Gastrocnemius medialis (tissue), 4 donors: ENCODE results near the gene PDGFD. TPM values are rescaled to one million over a fixed set of nuclear protein-coding genes. Genes with fewer than 3 reads are reported as not detected.

Source experiments
- ATAC-seq, 2 donors: fragments of 150-250 bp; one replicate each; pipeline ENCODE4 v1.9.1; 2016
- DNase-seq, 2 donors: peaks; one replicate each; pipeline ENCODE4 v3.0.0-alpha.2; 2019
- H3K27ac ChIP-seq, 4 donors: fragments of 200-600 bp; sonication (generic); 1 replicate in 1 of 4; 2 replicates in 3 of 4; pipeline ENCODE4 v1.5.1; 2016 to 2018; ENCODE audit warnings: mild to moderate bottlenecking in 2 of 4, moderate library complexity in 1 of 4
- H3K27me3 ChIP-seq, 3 donors: fragments of 200-600 bp; sonication (generic) in 2 of 3; 1 replicate in 1 of 3; 2 replicates in 2 of 3; pipeline versions ENCODE4 v1.5.1 to v1.6.0; 2016 to 2019; ENCODE audit warnings: mild to moderate bottlenecking in 1 of 3, moderate library complexity in 1 of 3
- H3K36me3 ChIP-seq, 2 donors: fragments of 200-600 bp; sonication (generic) in 1 of 2; one replicate each; pipeline ENCODE4 v1.5.1; 2017 to 2018
- H3K4me1 ChIP-seq, 2 donors: fragments of 200-600 bp; sonication (generic) in 1 of 2; one replicate each; pipeline ENCODE4 v1.5.1; 2016 to 2017; ENCODE audit warnings: mild to moderate bottlenecking in 2 of 2
- H3K4me3 ChIP-seq, 4 donors: fragments of 200-600 bp; sonication (generic) in 3 of 4; 1 replicate in 1 of 4; 2 replicates in 3 of 4; pipeline ENCODE4 v1.5.1; 2016 to 2019; ENCODE audit warnings: mild to moderate bottlenecking in 2 of 4
- H3K9me3 ChIP-seq, 3 donors: fragments of 200-600 bp; sonication (generic) in 2 of 3; 1 replicate in 1 of 3; 2 replicates in 2 of 3; pipeline ENCODE4 v1.5.1; 2016 to 2019
- CTCF ChIP-seq, 5 experiments: fragments of 450-650 bp in 3 of 5; fragments of 200-600 bp in 2 of 5; sonication (generic) in 2 of 5; IDR thresholded peaks in 4 of 5; conservative IDR thresholded peaks in 1 of 5; 1 replicate in 4 of 5; 2 replicates in 1 of 5; pipeline ENCODE4 v1.5.1; 2016 to 2019; ENCODE audit warnings: antibody characterized with exemption in 5 of 5, mild to moderate bottlenecking in 3 of 5, moderate library complexity in 3 of 5
- POLR2A ChIP-seq, 2 donors: fragments of 450-650 bp; IDR thresholded peaks; one replicate each; pipeline ENCODE4 v1.6.1; 2017; ENCODE audit warnings: antibody characterized with exemption in 2 of 2, mild to moderate bottlenecking in 2 of 2, moderate library complexity in 2 of 2
- in situ Hi-C, 4 donors: fragments of 200-750 bp; cut with MboI; loops; one replicate each; pipeline versions ENCODE4 v1.15.0 to v1.8.0; 2017; ENCODE audit warnings: low sequenced_read_pairs in 4 of 4
- intact Hi-C: fragments of 100-400 bp; cut with DNase I; formaldehyde crosslinking; loops from one replicate; pipeline ENCODE4 v1.15.1; 2023; ENCODE audit warnings: low total_unique reads
- total RNA-seq, 4 donors: library from RNA; depleted of rRNA; stranded (reverse); fragments of >200 nt; gene quantifications; one replicate each; pipeline versions ENCODE4 v1.1.0 to v1.2.3, GENCODE V29; 2016

PDGFD gene
- total RNA-seq, 4 donors from 2014 or later: 2.2 to 4.0 (median 2.9) TPM

GRCh38 chr11:103944251-103944940, 219.6 kb downstream of the PDGFD start:
- Histone ChIP-seq H3K27me3 (no peaks in the 10 kb centered on the region), H3K9me3 (no peaks in the 10 kb centered on the region), H3K27ac (no peak overlapping the region), H3K4me1 (no peaks in the 10 kb centered on the region), H3K36me3 (no peaks in the 10 kb centered on the region), H3K4me3 (no peak overlapping the region)
- in situ Hi-C loops (no loop called here), intact Hi-C loops (no loop called here)
- ATAC-seq (no peak), DNase-seq (no peak)
- no peak for TF ChIP-seq POLR2A (IDR thresholded peaks at IDR 0.05)
- TF ChIP-seq CTCF (IDR thresholded peaks at IDR 0.05 in 4 of 5, conservative IDR thresholded peaks at IDR 0.05 in 1 of 5): no peak

- intact Hi-C loops: no loop called here
These were observed 221.3 kb downstream of the PDGFD start for GRCh38 chr11:103942646-103943045.

GRCh38 chr11:103940551-103940950, 223.4 kb downstream of the PDGFD start:
- Histone ChIP-seq H3K27ac (no peak overlapping the region), H3K27me3 (no peaks in the 10 kb centered on the region), H3K4me3 (no peak overlapping the region), H3K4me1 (no peaks in the 10 kb centered on the region), H3K36me3 (no peaks in the 10 kb centered on the region), H3K9me3 (no peaks in the 10 kb centered on the region)
- intact Hi-C loops: no loop called here
- no peak for TF ChIP-seq CTCF (IDR thresholded peaks at IDR 0.05 in 4 of 5, conservative IDR thresholded peaks at IDR 0.05 in 1 of 5)
- TF ChIP-seq POLR2A (IDR thresholded peaks at IDR 0.05): no peak
- in situ Hi-C loops: no loop called here
- DNase-seq (no peak), ATAC-seq (no peak)

More at GRCh38 chr11:103942646-103943045, 221.3 kb downstream of the PDGFD start:
- TF ChIP-seq POLR2A (IDR thresholded peaks at IDR 0.05) (no peak), CTCF (IDR thresholded peaks at IDR 0.05 in 4 of 5, conservative IDR thresholded peaks at IDR 0.05 in 1 of 5) (no peak)
- DNase-seq: no peak
- Histone ChIP-seq H3K9me3 (no peaks in the 10 kb centered on the region), H3K4me3 (no peak overlapping the region), H3K27me3 (no peaks in the 10 kb centered on the region), H3K36me3 (no peaks in the 10 kb centered on the region), H3K27ac (no peak overlapping the region), H3K4me1 (no peaks in the 10 kb centered on the region)
- no peak for ATAC-seq
- in situ Hi-C loops: no loop called here

GRCh38 chr11:103939694-103940093, 224.3 kb downstream of the PDGFD start:
- no peaks in the 10 kb centered on the region for H3K4me1 ChIP-seq
- TF ChIP-seq POLR2A (IDR thresholded peaks at IDR 0.05) (no peak), CTCF (IDR thresholded peaks at IDR 0.05 in 4 of 5, conservative IDR thresholded peaks at IDR 0.05 in 1 of 5) (no peak)
- H3K27me3 ChIP-seq: no peaks in the 10 kb centered on the region
- H3K36me3 ChIP-seq: no peaks in the 10 kb centered on the region
- in situ Hi-C loops: no loop called here
- intact Hi-C loops: no loop called here
- no peak overlapping the region for H3K27ac ChIP-seq
- no peaks in the 10 kb centered on the region for H3K9me3 ChIP-seq
- ATAC-seq: no peak
- no peak for DNase-seq
- no peak overlapping the region for H3K4me3 ChIP-seq

GRCh38 chr11:103936059-103936458, 227.9 kb downstream of the PDGFD start:
- no peak for TF ChIP-seq POLR2A (IDR thresholded peaks at IDR 0.05)
- Histone ChIP-seq H3K27me3 (no peaks in the 10 kb centered on the region), H3K36me3 (no peaks in the 10 kb centered on the region), H3K9me3 (no peaks in the 10 kb centered on the region), H3K4me1 (no peaks in the 10 kb centered on the region), H3K27ac (no peak overlapping the region), H3K4me3 (no peak overlapping the region)
- in situ Hi-C loops (no loop called here), intact Hi-C loops (no loop called here)
- ATAC-seq (no peak), DNase-seq (no peak)
